ENCODE measurements around the gene ZBTB22. TPM values are rescaled to one million over a fixed set of nuclear protein-coding genes. Genes with fewer than 3 reads are reported as not detected.
"Not testable (repeated sequence)": the region's sequence is repeated elsewhere in the genome, so short reads cannot be mapped to it uniquely, and the experiment has no call there.

ZBTB22 gene
- total RNA-seq, 4 donors from 2014 or later: 25.0 to 53.7 (median 35.8) TPM

GRCh38 chr6:33356295-33356694 is 38.8 kb upstream of the ZBTB22 start:
- 62% methylated on average over 3 of the region's 3 CpGs for WGBS, 2 donors
- intact Hi-C loops (cut with DNase I; ENCODE audit: low total_unique reads): no loop called here
- TF ChIP-seq CTCF (IDR thresholded peaks at IDR 0.05): no peak
- TF ChIP-seq POLR2A (IDR thresholded peaks at IDR 0.05): no peak
- no peak overlapping the region for H3K4me3 ChIP-seq (ENCODE audit: low read depth, poor library complexity, severe bottlenecking)
- no peak for DNase-seq (ENCODE audit: low spot score in 2 of 2)

- H3K4me3 ChIP-seq (ENCODE audit: low read depth, poor library complexity, severe bottlenecking); DNase-seq (ENCODE audit: low spot score in 2 of 2); intact Hi-C loops (cut with DNase I; ENCODE audit: low total_unique reads): not testable (repeated sequence)
- 60 to 67% methylated on average over 6 of the region's 6 CpGs for WGBS, 2 donors
Observed at GRCh38 chr6:33355860-33356259, 38.3 kb upstream of the ZBTB22 start.

GRCh38 chr6:33347816-33348215 is 30.3 kb upstream of the ZBTB22 start:
- TF ChIP-seq CTCF (IDR thresholded peaks at IDR 0.05): no peak
- no peak for TF ChIP-seq POLR2A (IDR thresholded peaks at IDR 0.05)
- 92 to 94% methylated on average over 5 of the region's 5 CpGs for WGBS, 2 donors
- no peak overlapping the region for H3K4me3 ChIP-seq (ENCODE audit: low read depth, poor library complexity, severe bottlenecking)
- DNase-seq (ENCODE audit: low spot score in 2 of 2): no peak
- intact Hi-C loops (cut with DNase I; ENCODE audit: low total_unique reads): no loop called here

GRCh38 chr6:33346972-33347371 is 29.4 kb upstream of the ZBTB22 start:
- H3K4me3 ChIP-seq (ENCODE audit: low read depth, poor library complexity, severe bottlenecking); intact Hi-C loops (cut with DNase I; ENCODE audit: low total_unique reads): not testable (repeated sequence)
- 69 to 72% methylated on average over 5 of the region's 5 CpGs for WGBS, 2 donors
- DNase-seq (ENCODE audit: low spot score in 2 of 2): peak in 1 of 2 donors; percentile 40

- no peak overlapping the region for H3K4me3 ChIP-seq (ENCODE audit: low read depth, poor library complexity, severe bottlenecking)
- WGBS, 2 donors: 20% methylated on average over 22 of the region's 22 CpGs
- peak; percentile 61 to 93 for DNase-seq (ENCODE audit: low spot score in 2 of 2)
- intact Hi-C loops (cut with DNase I; ENCODE audit: low total_unique reads): no loop called here
- TF ChIP-seq CTCF (IDR thresholded peaks at IDR 0.05) (no peak), POLR2A (IDR thresholded peaks at IDR 0.05) (no peak)
Observed at GRCh38 chr6:33344701-33345697, 27.5 kb upstream of the ZBTB22 start.

- intact Hi-C loops (cut with DNase I; ENCODE audit: low total_unique reads): no loop called here
- TF ChIP-seq CTCF (IDR thresholded peaks at IDR 0.05): no peak
- no peak for DNase-seq (ENCODE audit: low spot score in 2 of 2)
- no peak overlapping the region for H3K4me3 ChIP-seq (ENCODE audit: low read depth, poor library complexity, severe bottlenecking)
- 76 to 82% methylated on average over 6 of the region's 6 CpGs for WGBS, 2 donors
Observed at GRCh38 chr6:33343953-33344611, 26.5 kb upstream of the ZBTB22 start.

- intact Hi-C loops (cut with DNase I; ENCODE audit: low total_unique reads); H3K4me3 ChIP-seq (ENCODE audit: low read depth, poor library complexity, severe bottlenecking); DNase-seq (ENCODE audit: low spot score in 2 of 2): not testable (repeated sequence)
- 91% methylated on average over 7 of the region's 7 CpGs for WGBS, 2 donors
Observed at GRCh38 chr6:33343606-33343952, 26.0 kb upstream of the ZBTB22 start.
